HepG2 (cell line): ENCODE results near the gene FUT8. TPM values are rescaled to one million over a fixed set of nuclear protein-coding genes. Genes with fewer than 3 reads are reported as not detected.

Source experiments
- ATAC-seq: fragments of 200-7000 bp; cut with Tn5 transposase; 3 replicates; pipeline ENCODE4 v1.9.1; 2020; ENCODE audit warnings: mild to moderate bottlenecking, moderate library complexity
- BruUV-seq: library from RNA; stranded (reverse); fragments of 400-500 nt; replicated peaks from 2 replicates; lab custom pipeline; 2021; lab: Mats Ljungman, UMichigan
- CTCF ChIA-PET: fragments of 300-600 bp; formaldehyde crosslinking; extraction: SDS; loops from one replicate; lab custom pipeline; 2021; ENCODE audit warnings: low total read pairs, inconsistent platforms, low intra/inter-chr PET ratio; lab: Yijun Ruan, JAX
- POLR2A ChIA-PET: fragments of 350-600 bp; sonication (Branson Sonifier 250); formaldehyde crosslinking; loops from one replicate; lab custom pipeline; 2020; ENCODE audit warnings: antibody characterized with exemption, inconsistent platforms; lab: Yijun Ruan, JAX
- DNase-seq: peaks from one replicate; pipeline ENCODE4 v3.0.0-alpha.2; 2015; ENCODE audit warnings: low spot score
- FAIRE-seq: peaks from 3 replicates; lab custom pipeline; 2011; peaks lifted over from hg19 to GRCh38; lab: Jason Lieb, UNC
- H2AFZ ChIP-seq: one replicate; pipeline ENCODE4 v1.6.1; 2011; ENCODE audit warnings: low read length, inconsistent platforms
- H3K27ac ChIP-seq: fragments of 300-600 bp; 3 replicates; pipeline ENCODE4 v1.8.0; 2011; ENCODE audit warnings: mixed run types, mild to moderate bottlenecking, mixed read lengths, low read length, inconsistent platforms; ENCODE audit not compliant: insufficient read depth; ENCODE audit errors: extremely low read length
- H3K27me3 ChIP-seq, 2 experiments: fragments of 200-600 bp in 1 of 2; 2 replicates in 1 of 2; 3 replicates in 1 of 2; pipeline versions ENCODE4 v1.6.0 to v1.8.0; 2011; ENCODE audit warnings: low read length in 2 of 2, mild to moderate bottlenecking in 2 of 2, moderate library complexity in 2 of 2, inconsistent platforms in 1 of 2; ENCODE audit not compliant: insufficient read depth in 2 of 2, control insufficient read depth in 1 of 2
- H3K36me3 ChIP-seq, 2 experiments: fragments of 200-600 bp in 1 of 2; replicated peaks in 1 of 2; 2 replicates in 1 of 2; 3 replicates in 1 of 2; pipeline versions ENCODE4 v1.5.1 to v1.8.0; 2011; ENCODE audit warnings: low read length in 2 of 2, inconsistent platforms in 1 of 2; ENCODE audit not compliant: insufficient read depth in 2 of 2, control insufficient read depth in 1 of 2
- H3K4me1 ChIP-seq: 2 replicates; pipeline ENCODE4 v1.5.1; 2012; ENCODE audit warnings: low read length, inconsistent platforms; ENCODE audit not compliant: insufficient read depth
- H3K4me2 ChIP-seq: 2 replicates; pipeline ENCODE4 v1.6.0; 2011; ENCODE audit warnings: low read depth, low read length, inconsistent platforms
- H3K4me3 ChIP-seq, 3 experiments: fragments of 200-600 bp in 1 of 3; sonication (generic), shearing (Covaris generic) in 1 of 3; replicated peaks in 1 of 3; 2 replicates each; pipeline ENCODE4 v1.5.1; 2011 to 2016; ENCODE audit warnings: low read length in 3 of 3, inconsistent platforms in 2 of 3, low read depth in 2 of 3, mild to moderate bottlenecking in 2 of 3, control low read depth in 1 of 3, mixed read lengths in 1 of 3; ENCODE audit not compliant: insufficient read depth in 1 of 3
- H3K79me2 ChIP-seq: one replicate; pipeline ENCODE4 v1.6.1; 2011; ENCODE audit warnings: low read length, inconsistent platforms; ENCODE audit not compliant: insufficient read depth
- H3K9ac ChIP-seq: 2 replicates; pipeline ENCODE4 v1.6.0; 2011; ENCODE audit warnings: mild to moderate bottlenecking, low read depth, low read length, inconsistent platforms; ENCODE audit not compliant: insufficient read depth
- H3K9me3 ChIP-seq: 2 replicates; pipeline ENCODE4 v1.5.1; 2012; ENCODE audit warnings: mild to moderate bottlenecking, low read length
- H4K20me1 ChIP-seq: 2 replicates; pipeline ENCODE4 v1.6.0; 2011; ENCODE audit warnings: inconsistent platforms, mild to moderate bottlenecking, low read length, moderate library complexity; ENCODE audit not compliant: insufficient read depth
- JUND ChIP-seq: sonication (generic); formaldehyde crosslinking; IDR thresholded peaks from 2 replicates; pipeline ENCODE4 v1.8.0; 2022; ENCODE audit warnings: mild to moderate bottlenecking, missing genetic modification reagents
- KDM2A ChIP-seq: sonication (generic); formaldehyde crosslinking; IDR thresholded peaks from 2 replicates; pipeline ENCODE4 v1.4.0; 2020; ENCODE audit warnings: low read depth, missing genetic modification reagents, borderline replicate concordance
- MXI1 ChIP-seq: IDR thresholded peaks from 3 replicates; pipeline ENCODE4 v1.6.1; 2012; ENCODE audit warnings: low read depth, low read length, inconsistent platforms, borderline replicate concordance
- RBAK ChIP-seq: sonication (generic); formaldehyde crosslinking; IDR thresholded peaks from 2 replicates; pipeline ENCODE4 v1.5.1; 2020; ENCODE audit warnings: mild to moderate bottlenecking, missing genetic modification reagents
- TCF7L2 ChIP-seq: IDR thresholded peaks from 2 replicates; pipeline ENCODE4 v1.6.1; 2011; ENCODE audit warnings: mild to moderate bottlenecking, low read depth, low read length, moderate library complexity
- ZNF234 ChIP-seq: sonication (generic); formaldehyde crosslinking; conservative IDR thresholded peaks from 2 replicates; pipeline ENCODE4 v1.5.1; 2020; ENCODE audit warnings: mild to moderate bottlenecking, missing genetic modification reagents
- ZNF558 ChIP-seq: sonication (generic); formaldehyde crosslinking; IDR thresholded peaks from 2 replicates; pipeline ENCODE4 v1.9.0; 2022; ENCODE audit warnings: mild to moderate bottlenecking, missing genetic modification reagents, borderline replicate concordance
- WGBS: methylation state at CpG from one replicate; pipeline ENCODE4 v1.1.6; 2017; ENCODE audit warnings: low lambda C conversion rate; 5-methylcytosine and 5-hydroxymethylcytosine counted together
- in situ Hi-C: cut with HindIII; loops from 2 replicates; pipeline ENCODE4 v1.10.0; 2017; ENCODE audit warnings: low pct_unique_long_range_greater_than_20kb; ENCODE audit not compliant: extremely low pct_ligation_motif_present
- intact Hi-C: fragments of 100-400 bp; cut with micrococcal nuclease; formaldehyde crosslinking; loops from one replicate; pipeline ENCODE4 v1.10.0; 2022; ENCODE audit not compliant: unreplicated experiment
- polyA plus RNA-seq, 8 experiments: library from polyadenylated mRNA; depleted of rRNA in 3 of 8; stranded (reverse) in 7 of 8; unstranded in 1 of 8; fragments of >200 nt; fragmentation: Illumina TruSeq in 4 of 8; extraction: Trizol in 4 of 8; gene quantifications; 2 replicates each; pipeline versions ENCODE4 v1.2.1 to v1.2.3, GENCODE V29; 2011 to 2016; ENCODE audit warnings: low read depth in 4 of 8, missing spikeins in 1 of 8, mixed read lengths in 1 of 8; ENCODE audit not compliant: insufficient read depth in 1 of 8
- total RNA-seq, 5 experiments: library from RNA; depleted of rRNA; stranded (reverse); fragments of >200 nt; fragmentation: Illumina TruSeq; extraction: Trizol; gene quantifications; 2 replicates each; pipeline ENCODE4 v1.2.3, GENCODE V29; 2016; ENCODE audit warnings: low read depth in 1 of 5
- TF ChIP-seq, protein P1 (sequence below): sonication (generic); formaldehyde crosslinking; IDR thresholded peaks from 2 replicates; pipeline ENCODE4 v1.9.0; 2021; ENCODE audit warnings: missing genetic modification reagents, mild to moderate bottlenecking, borderline replicate concordance
- TF ChIP-seq, protein P2 (sequence below), 2 experiments: sonication (generic) in 1 of 2; formaldehyde crosslinking in 1 of 2; IDR thresholded peaks; 2 replicates each; pipeline versions ENCODE4 v1.4.0 to v1.6.1; 2018 to 2020; ENCODE audit warnings: missing genetic modification reagents in 2 of 2, borderline replicate concordance in 1 of 2, low read depth in 1 of 2, mild to moderate bottlenecking in 1 of 2, missing biosample characterization in 1 of 2

Gene FUT8
- total and polyA plus RNA-seq, 2 of the 13 experiments (the other 11 are each of a cell fraction or from before 2014, with no cell fraction given) = 9.3 to 17.5 TPM

- H3K27ac ChIP-seq = no peak overlapping the region
- in situ Hi-C loops = no loop called here
- H3K4me2 ChIP-seq = no peak overlapping the region
- H3K9ac ChIP-seq = no peak overlapping the region
- H3K4me3 ChIP-seq = no peak overlapping the region
- no TSS peak for BruUV-seq
- intact Hi-C loops = no loop called here
- no peaks in the 10 kb centered on the region for H4K20me1 ChIP-seq
- peaks cover 10% of the 10 kb centered on the region for H3K4me1 ChIP-seq
- no peaks in the 10 kb centered on the region for H3K36me3 ChIP-seq
- ChIA-PET CTCF (no interaction called here), POLR2A (no interaction called here)
- H3K27me3 ChIP-seq = no peaks in the 10 kb centered on the region
- TF ChIP-seq, protein P1, sequence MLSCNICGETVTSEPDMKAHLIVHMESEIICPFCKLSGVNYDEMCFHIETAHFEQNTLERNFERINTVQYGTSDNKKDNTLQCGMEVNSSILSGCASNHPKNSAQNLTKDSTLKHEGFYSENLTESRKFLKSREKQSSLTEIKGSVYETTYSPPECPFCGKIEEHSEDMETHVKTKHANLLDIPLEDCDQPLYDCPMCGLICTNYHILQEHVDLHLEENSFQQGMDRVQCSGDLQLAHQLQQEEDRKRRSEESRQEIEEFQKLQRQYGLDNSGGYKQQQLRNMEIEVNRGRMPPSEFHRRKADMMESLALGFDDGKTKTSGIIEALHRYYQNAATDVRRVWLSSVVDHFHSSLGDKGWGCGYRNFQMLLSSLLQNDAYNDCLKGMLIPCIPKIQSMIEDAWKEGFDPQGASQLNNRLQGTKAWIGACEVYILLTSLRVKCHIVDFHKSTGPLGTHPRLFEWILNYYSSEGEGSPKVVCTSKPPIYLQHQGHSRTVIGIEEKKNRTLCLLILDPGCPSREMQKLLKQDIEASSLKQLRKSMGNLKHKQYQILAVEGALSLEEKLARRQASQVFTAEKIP (CRISPR knock-in tag) = no peak
- TF ChIP-seq MXI1 = no peak
- no peak for TF ChIP-seq RBAK (CRISPR knock-in tag)
- no peak for TF ChIP-seq JUND
- no peak for TF ChIP-seq KDM2A (CRISPR knock-in tag)
- TF ChIP-seq TCF7L2 = no peak
- no peak for TF ChIP-seq ZNF558
- no peak for TF ChIP-seq ZNF234 (CRISPR knock-in tag)
- TF ChIP-seq, protein P2, sequence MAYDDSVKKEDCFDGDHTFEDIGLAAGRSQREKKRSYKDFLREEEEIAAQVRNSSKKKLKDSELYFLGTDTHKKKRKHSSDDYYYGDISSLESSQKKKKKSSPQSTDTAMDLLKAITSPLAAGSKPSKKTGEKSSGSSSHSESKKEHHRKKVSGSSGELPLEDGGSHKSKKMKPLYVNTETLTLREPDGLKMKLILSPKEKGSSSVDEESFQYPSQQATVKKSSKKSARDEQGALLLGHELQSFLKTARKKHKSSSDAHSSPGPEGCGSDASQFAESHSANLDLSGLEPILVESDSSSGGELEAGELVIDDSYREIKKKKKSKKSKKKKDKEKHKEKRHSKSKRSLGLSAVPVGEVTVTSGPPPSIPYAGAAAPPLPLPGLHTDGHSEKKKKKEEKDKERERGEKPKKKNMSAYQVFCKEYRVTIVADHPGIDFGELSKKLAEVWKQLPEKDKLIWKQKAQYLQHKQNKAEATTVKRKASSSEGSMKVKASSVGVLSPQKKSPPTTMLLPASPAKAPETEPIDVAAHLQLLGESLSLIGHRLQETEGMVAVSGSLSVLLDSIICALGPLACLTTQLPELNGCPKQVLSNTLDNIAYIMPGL (CRISPR knock-in tag; IDR thresholded peaks at IDR 0.05; ENCODE audit: borderline replicate concordance in 1 of 2, low read depth in 1 of 2) = no peak
- DNase-seq (no peak), ATAC-seq (no peak), FAIRE-seq (no peak)
- peaks cover 6% of the 10 kb centered on the region for H3K9me3 ChIP-seq
- H2AFZ ChIP-seq = no peak overlapping the region
- no peaks in the 10 kb centered on the region for H3K79me2 ChIP-seq
- 95% methylated on average over 3 of the region's 3 CpGs for WGBS
Observed at GRCh38 chr14:65509842-65510241, 97.3 kb downstream of the FUT8 start.
